Osteocyte (in vitro differentiated cells): Measurements from ENCODE around the gene GRIK2. TPM values are rescaled to one million over a fixed set of nuclear protein-coding genes. Genes with fewer than 3 reads are reported as not detected.

ENCODE experiments used
- DNase-seq: peaks from one replicate; pipeline ENCODE4 v3.0.0; 2021; ENCODE audit warnings: mixed read lengths; ENCODE audit not compliant: unreplicated experiment; ENCODE audit errors: extremely low spot score
- H3K27ac Mint-ChIP-seq: one replicate; pipeline ENCODE4 v1.8.0; 2021; ENCODE audit warnings: mild to moderate bottlenecking, mixed read lengths; ENCODE audit not compliant: unreplicated experiment
- H3K27me3 Mint-ChIP-seq: one replicate; pipeline ENCODE4 v1.8.0; 2021; ENCODE audit warnings: mixed read lengths; ENCODE audit not compliant: unreplicated experiment
- H3K36me3 Mint-ChIP-seq: one replicate; pipeline ENCODE4 v1.8.0; 2021; ENCODE audit warnings: mixed read lengths; ENCODE audit not compliant: unreplicated experiment
- H3K4me1 Mint-ChIP-seq: one replicate; pipeline ENCODE4 v1.8.0; 2021; ENCODE audit warnings: mixed read lengths; ENCODE audit not compliant: unreplicated experiment
- H3K4me3 Mint-ChIP-seq: one replicate; pipeline ENCODE4 v1.8.0; 2021; ENCODE audit warnings: mild to moderate bottlenecking, moderate library complexity, mixed read lengths; ENCODE audit not compliant: unreplicated experiment
- H3K9me3 Mint-ChIP-seq: one replicate; pipeline ENCODE4 v1.8.0; 2021; ENCODE audit warnings: mixed read lengths; ENCODE audit not compliant: unreplicated experiment
- total RNA-seq: library from RNA; stranded (reverse); gene quantifications from 2 replicates; pipeline ENCODE4 v1.2.1, GENCODE V29; 2021
- TF ChIP-seq, protein P1 (sequence below): fragments of 200-600 bp; sonication (generic); IDR thresholded peaks from 2 replicates; pipeline ENCODE4 v1.5.0; 2021; ENCODE audit warnings: antibody characterized with exemption, mild to moderate bottlenecking, moderate library complexity

Gene GRIK2
- total RNA-seq, 1 donor from 2014 or later, result 7.1 TPM

DNA sequence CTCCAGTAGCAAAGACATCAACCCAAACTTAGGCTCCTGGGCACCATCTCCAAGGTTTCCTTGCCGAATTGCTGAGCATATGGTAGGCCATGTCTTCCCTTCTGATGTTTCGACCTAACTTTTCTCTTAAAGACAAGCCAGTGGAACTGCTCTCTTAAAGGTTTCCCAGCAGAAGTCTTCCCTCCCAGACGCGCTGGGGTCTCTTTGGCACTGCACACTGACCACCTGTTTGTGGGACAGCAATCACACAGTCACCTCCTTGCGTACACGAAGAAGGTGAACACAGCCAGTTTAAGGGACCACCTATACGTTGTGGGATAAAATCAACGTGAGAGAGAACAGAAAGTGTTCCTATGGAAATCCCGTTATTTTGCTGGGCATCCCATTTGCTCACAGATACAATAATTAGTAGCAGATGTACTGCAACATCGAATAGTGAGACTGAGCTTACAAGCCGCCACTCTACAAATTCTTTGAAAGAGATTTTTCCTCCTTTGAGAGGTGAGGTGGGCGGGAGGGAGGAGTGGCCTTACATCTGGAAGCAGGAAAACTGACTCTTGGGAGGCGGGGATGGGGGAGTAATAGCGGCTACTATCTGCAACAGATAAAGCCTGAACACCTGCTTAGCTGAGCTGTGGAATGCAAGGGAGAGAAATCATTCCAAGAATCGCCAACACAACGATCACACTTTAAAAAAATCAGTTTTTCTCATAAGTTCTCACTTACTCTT lies 9.9 kb downstream of the GRIK2 start:
- TF ChIP-seq, protein P1, sequence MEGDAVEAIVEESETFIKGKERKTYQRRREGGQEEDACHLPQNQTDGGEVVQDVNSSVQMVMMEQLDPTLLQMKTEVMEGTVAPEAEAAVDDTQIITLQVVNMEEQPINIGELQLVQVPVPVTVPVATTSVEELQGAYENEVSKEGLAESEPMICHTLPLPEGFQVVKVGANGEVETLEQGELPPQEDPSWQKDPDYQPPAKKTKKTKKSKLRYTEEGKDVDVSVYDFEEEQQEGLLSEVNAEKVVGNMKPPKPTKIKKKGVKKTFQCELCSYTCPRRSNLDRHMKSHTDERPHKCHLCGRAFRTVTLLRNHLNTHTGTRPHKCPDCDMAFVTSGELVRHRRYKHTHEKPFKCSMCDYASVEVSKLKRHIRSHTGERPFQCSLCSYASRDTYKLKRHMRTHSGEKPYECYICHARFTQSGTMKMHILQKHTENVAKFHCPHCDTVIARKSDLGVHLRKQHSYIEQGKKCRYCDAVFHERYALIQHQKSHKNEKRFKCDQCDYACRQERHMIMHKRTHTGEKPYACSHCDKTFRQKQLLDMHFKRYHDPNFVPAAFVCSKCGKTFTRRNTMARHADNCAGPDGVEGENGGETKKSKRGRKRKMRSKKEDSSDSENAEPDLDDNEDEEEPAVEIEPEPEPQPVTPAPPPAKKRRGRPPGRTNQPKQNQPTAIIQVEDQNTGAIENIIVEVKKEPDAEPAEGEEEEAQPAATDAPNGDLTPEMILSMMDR, result no peak
- DNase-seq, result no peak
- peaks cover 5% of the 10 kb centered on the region for H3K36me3 Mint-ChIP-seq
- H3K27ac Mint-ChIP-seq, result no peak overlapping the region
- H3K4me1 Mint-ChIP-seq, result peaks cover 29% of the 10 kb centered on the region
- H3K9me3 Mint-ChIP-seq, result no peaks in the 10 kb centered on the region
- peaks cover 4% of the 10 kb centered on the region for H3K27me3 Mint-ChIP-seq
- H3K4me3 Mint-ChIP-seq, result peak overlapping the region; percentile 85

DNA sequence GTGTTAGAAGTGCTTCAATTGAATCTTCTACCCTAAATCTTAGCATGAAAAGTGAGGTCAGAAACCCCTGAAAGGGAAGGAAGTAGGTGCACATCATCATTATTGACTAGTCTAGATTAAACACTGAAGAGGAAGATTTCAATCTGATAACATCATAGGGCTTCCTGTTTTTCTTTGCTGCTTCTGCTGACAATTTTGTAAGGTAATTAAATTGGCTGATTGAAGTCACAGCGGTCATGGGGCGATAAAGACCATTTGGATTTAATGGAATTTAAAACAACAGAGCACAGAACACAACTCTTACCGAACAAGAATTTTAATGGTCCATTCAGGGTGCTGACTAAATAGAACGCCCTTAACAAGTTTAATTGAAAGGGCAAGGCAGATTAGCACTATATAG lies 11.3 kb downstream of the GRIK2 start:
- no peak overlapping the region for H3K4me3 Mint-ChIP-seq

DNA sequence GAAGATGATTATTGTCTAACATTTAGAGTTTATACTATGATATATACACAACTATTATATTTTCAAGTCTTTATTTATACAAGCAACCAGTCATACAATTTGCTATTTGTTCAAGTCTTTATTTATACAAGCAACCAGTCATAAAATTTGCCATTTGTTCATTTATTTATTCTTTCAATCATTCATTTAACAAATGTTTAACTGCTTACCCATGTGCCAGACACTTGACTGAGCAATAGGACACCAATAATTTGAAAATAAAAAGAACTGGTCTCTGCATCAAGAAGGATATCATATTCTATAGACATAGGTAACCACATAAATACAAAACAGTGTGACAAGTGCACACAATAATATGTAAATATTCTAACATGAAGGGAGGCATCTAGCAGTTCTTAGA lies 20.3 kb downstream of the GRIK2 start:
- no peak overlapping the region for H3K27ac Mint-ChIP-seq
- no peaks in the 10 kb centered on the region for H3K27me3 Mint-ChIP-seq
- DNase-seq, result no peak
- no peak overlapping the region for H3K4me3 Mint-ChIP-seq
- TF ChIP-seq, protein P1, result no peak
- H3K9me3 Mint-ChIP-seq, result no peaks in the 10 kb centered on the region
- H3K4me1 Mint-ChIP-seq, result peaks cover 5% of the 10 kb centered on the region
- H3K36me3 Mint-ChIP-seq, result no peaks in the 10 kb centered on the region

More for the DNA sequence above, 11.3 kb downstream of the GRIK2 start:
- Mint-ChIP-seq H3K27me3 (peaks cover 4% of the 10 kb centered on the region), H3K27ac (no peak overlapping the region), H3K4me1 (peaks cover 21% of the 10 kb centered on the region), H3K9me3 (no peaks in the 10 kb centered on the region), H3K36me3 (peaks cover 5% of the 10 kb centered on the region)
- DNase-seq, result no peak
- TF ChIP-seq, protein P1, result no peak

DNA sequence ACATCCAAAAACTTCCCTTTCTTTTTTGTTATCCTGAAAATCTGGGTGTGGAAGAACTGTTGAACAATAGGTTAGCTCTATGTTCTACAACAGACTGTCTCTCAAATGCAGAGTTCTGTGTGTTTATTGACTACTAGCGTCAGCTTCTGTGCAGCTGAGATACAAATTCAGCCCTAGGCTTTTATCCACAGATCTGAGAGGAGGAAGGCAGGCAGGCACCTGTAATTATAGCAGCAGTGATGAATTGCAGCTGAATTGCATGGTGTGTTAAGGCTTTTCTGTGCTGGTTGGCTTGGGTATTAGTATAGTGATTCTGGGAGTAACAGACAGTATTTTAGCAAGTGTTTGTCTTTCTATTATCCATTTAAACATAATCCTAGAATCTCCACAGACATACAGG lies 24.4 kb downstream of the GRIK2 start:
- H3K9me3 Mint-ChIP-seq, result no peaks in the 10 kb centered on the region
- H3K27me3 Mint-ChIP-seq, result no peaks in the 10 kb centered on the region
- peaks cover 15% of the 10 kb centered on the region for H3K4me1 Mint-ChIP-seq
- H3K36me3 Mint-ChIP-seq, result no peaks in the 10 kb centered on the region
- TF ChIP-seq, protein P1, result no peak
- DNase-seq, result no peak
- no peak overlapping the region for H3K27ac Mint-ChIP-seq
- no peak overlapping the region for H3K4me3 Mint-ChIP-seq

DNA sequence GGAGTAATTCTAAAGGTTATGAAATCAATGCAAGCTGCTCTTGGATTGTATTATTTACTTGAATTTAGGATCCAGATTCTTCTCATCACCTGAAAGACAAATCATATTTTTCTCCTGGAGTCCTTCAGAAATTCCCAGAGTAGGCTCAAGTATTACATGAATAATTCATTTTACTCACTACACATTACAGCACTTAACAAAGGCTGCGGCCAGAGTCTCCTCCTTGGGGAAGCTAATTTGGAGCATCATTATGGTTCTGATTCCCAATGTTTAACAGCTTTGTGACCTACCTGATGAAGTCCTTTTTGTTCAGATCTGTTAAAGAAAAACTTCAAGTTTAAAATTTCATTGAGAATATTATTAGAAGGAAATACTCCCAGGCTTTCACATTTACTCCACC lies 28.7 kb downstream of the GRIK2 start:
- H3K4me1 Mint-ChIP-seq, result peaks cover 23% of the 10 kb centered on the region
- H3K27me3 Mint-ChIP-seq, result no peaks in the 10 kb centered on the region
- no peak overlapping the region for H3K4me3 Mint-ChIP-seq
- TF ChIP-seq, protein P1, result no peak
- DNase-seq, result no peak
- H3K36me3 Mint-ChIP-seq, result no peaks in the 10 kb centered on the region
- peak overlapping the region; percentile 72 for H3K27ac Mint-ChIP-seq
- H3K9me3 Mint-ChIP-seq, result no peaks in the 10 kb centered on the region
